Transverse colon (tissue), 4 donors: ENCODE data around the gene SP6.

ENCODE experiments used
- CTCF ChIP-seq, 5 experiments: fragments of 200-600 bp in 3 of 5; fragments of 450-650 bp in 2 of 5; sonication (generic) in 3 of 5; IDR thresholded peaks; 1 replicate in 2 of 5; 2 replicates in 3 of 5; pipeline ENCODE4 v1.5.1; 2016 to 2017; ENCODE audit warnings: antibody characterized with exemption in 5 of 5, inconsistent platforms in 3 of 5, mild to moderate bottlenecking in 2 of 5, moderate library complexity in 1 of 5
- EP300 ChIP-seq: sonication (generic); formaldehyde crosslinking; IDR thresholded peaks from one replicate; pipeline ENCODE4 v1.6.1; 2017; ENCODE audit warnings: antibody characterized with exemption, low read depth
- POLR2A ChIP-seq: fragments of 450-650 bp; IDR thresholded peaks from one replicate; pipeline ENCODE4 v1.6.1; 2016; ENCODE audit warnings: antibody characterized with exemption, mild to moderate bottlenecking, moderate library complexity
- POLR2AphosphoS5 ChIP-seq, 3 donors: sonication (generic); formaldehyde crosslinking; IDR thresholded peaks; one replicate each; pipeline ENCODE4 v1.6.1; 2016; ENCODE audit warnings: antibody characterized with exemption in 3 of 3

GRCh38 chr17:47831934-47832327 is 19.0 kb downstream of the SP6 start:
- no peak for TF ChIP-seq CTCF (IDR thresholded peaks at IDR 0.05)
- TF ChIP-seq EP300 = no peak
- no peak for TF ChIP-seq POLR2AphosphoS5 (IDR thresholded peaks at IDR 0.05)
- no peak for TF ChIP-seq POLR2A
